Measurements from ENCODE around the gene STAT5B. TPM values are rescaled to one million over a fixed set of nuclear protein-coding genes. Genes with fewer than 3 reads are reported as not detected.

Gene STAT5B
- total and polyA plus RNA-seq, 2 of the 13 experiments (the other 11 are each of a cell fraction or from before 2014, with no cell fraction given), result 21.0 to 42.8 TPM

DNA sequence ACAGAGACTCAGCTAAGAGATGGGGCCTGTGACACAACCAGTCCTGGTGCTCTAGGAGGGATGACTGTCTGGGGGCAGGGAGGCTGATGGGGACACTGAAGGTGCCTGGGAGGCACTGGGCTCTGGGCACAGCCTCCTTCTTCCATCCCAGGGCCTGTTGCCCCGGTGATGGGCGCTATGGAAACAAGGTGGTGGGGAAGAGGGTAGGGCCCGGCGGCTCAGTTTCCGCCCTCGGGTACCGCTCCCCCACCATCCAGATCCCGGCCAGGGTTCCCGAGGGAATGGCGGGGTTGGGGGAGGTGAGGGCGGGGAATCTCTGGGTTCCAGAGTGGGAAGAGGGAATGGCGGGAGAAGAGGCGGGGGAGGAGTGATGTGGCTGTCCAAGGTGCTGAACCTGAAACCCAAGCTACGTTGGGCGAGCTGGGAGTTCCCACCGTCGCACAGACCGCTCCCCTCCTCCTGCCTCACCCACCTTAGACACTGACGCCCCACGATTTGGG is 96.2 kb downstream of the STAT5B start (continued):
- TF ChIP-seq, protein P1, sequence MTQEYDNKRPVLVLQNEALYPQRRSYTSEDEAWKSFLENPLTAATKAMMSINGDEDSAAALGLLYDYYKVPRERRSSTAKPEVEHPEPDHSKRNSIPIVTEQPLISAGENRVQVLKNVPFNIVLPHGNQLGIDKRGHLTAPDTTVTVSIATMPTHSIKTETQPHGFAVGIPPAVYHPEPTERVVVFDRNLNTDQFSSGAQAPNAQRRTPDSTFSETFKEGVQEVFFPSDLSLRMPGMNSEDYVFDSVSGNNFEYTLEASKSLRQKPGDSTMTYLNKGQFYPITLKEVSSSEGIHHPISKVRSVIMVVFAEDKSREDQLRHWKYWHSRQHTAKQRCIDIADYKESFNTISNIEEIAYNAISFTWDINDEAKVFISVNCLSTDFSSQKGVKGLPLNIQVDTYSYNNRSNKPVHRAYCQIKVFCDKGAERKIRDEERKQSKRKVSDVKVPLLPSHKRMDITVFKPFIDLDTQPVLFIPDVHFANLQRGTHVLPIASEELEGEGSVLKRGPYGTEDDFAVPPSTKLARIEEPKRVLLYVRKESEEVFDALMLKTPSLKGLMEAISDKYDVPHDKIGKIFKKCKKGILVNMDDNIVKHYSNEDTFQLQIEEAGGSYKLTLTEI (CRISPR knock-in tag; conservative IDR thresholded peaks at IDR 0.05), result no peak
- TF ChIP-seq, protein P2, sequence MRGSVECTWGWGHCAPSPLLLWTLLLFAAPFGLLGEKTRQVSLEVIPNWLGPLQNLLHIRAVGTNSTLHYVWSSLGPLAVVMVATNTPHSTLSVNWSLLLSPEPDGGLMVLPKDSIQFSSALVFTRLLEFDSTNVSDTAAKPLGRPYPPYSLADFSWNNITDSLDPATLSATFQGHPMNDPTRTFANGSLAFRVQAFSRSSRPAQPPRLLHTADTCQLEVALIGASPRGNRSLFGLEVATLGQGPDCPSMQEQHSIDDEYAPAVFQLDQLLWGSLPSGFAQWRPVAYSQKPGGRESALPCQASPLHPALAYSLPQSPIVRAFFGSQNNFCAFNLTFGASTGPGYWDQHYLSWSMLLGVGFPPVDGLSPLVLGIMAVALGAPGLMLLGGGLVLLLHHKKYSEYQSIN (CRISPR knock-in tag; IDR thresholded peaks at IDR 0.05; ENCODE audit: borderline replicate concordance), result no peak
- TF ChIP-seq ZNF782 (CRISPR knock-in tag; IDR thresholded peaks at IDR 0.05; ENCODE audit: borderline replicate concordance), result peak; percentile 75; the same call in 1 of the 2 replicates
- peak; percentile 77 for TF ChIP-seq KAT8 (CRISPR knock-in tag; IDR thresholded peaks at IDR 0.05)
- peak; percentile 74 for TF ChIP-seq JARID2 (CRISPR knock-in tag; IDR thresholded peaks at IDR 0.05; ENCODE audit: insufficient replicate concordance)
- TF ChIP-seq ZNF703 (CRISPR knock-in tag; IDR thresholded peaks at IDR 0.05; ENCODE audit: borderline replicate concordance), result no peak
- peak; percentile 95 for TF ChIP-seq ZSCAN20 (CRISPR knock-in tag; IDR thresholded peaks at IDR 0.05; ENCODE audit: borderline replicate concordance)
- TF ChIP-seq, protein P3, sequence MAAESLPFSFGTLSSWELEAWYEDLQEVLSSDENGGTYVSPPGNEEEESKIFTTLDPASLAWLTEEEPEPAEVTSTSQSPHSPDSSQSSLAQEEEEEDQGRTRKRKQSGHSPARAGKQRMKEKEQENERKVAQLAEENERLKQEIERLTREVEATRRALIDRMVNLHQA (CRISPR knock-in tag; IDR thresholded peaks at IDR 0.05), result no peak
- no peak; the same call in 1 of the 2 replicates for TF ChIP-seq ZNF768 (CRISPR knock-in tag; IDR thresholded peaks at IDR 0.05)
- TF ChIP-seq, protein P4, sequence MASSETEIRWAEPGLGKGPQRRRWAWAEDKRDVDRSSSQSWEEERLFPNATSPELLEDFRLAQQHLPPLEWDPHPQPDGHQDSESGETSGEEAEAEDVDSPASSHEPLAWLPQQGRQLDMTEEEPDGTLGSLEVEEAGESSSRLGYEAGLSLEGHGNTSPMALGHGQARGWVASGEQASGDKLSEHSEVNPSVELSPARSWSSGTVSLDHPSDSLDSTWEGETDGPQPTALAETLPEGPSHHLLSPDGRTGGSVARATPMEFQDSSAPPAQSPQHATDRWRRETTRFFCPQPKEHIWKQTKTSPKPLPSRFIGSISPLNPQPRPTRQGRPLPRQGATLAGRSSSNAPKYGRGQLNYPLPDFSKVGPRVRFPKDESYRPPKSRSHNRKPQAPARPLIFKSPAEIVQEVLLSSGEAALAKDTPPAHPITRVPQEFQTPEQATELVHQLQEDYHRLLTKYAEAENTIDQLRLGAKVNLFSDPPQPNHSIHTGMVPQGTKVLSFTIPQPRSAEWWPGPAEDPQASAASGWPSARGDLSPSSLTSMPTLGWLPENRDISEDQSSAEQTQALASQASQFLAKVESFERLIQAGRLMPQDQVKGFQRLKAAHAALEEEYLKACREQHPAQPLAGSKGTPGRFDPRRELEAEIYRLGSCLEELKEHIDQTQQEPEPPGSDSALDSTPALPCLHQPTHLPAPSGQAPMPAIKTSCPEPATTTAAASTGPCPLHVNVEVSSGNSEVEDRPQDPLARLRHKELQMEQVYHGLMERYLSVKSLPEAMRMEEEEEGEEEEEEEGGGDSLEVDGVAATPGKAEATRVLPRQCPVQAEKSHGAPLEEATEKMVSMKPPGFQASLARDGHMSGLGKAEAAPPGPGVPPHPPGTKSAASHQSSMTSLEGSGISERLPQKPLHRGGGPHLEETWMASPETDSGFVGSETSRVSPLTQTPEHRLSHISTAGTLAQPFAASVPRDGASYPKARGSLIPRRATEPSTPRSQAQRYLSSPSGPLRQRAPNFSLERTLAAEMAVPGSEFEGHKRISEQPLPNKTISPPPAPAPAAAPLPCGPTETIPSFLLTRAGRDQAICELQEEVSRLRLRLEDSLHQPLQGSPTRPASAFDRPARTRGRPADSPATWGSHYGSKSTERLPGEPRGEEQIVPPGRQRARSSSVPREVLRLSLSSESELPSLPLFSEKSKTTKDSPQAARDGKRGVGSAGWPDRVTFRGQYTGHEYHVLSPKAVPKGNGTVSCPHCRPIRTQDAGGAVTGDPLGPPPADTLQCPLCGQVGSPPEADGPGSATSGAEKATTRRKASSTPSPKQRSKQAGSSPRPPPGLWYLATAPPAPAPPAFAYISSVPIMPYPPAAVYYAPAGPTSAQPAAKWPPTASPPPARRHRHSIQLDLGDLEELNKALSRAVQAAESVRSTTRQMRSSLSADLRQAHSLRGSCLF (CRISPR knock-in tag; IDR thresholded peaks at IDR 0.05; ENCODE audit: borderline replicate concordance), result peak; percentile 95
- TF ChIP-seq, protein P5, sequence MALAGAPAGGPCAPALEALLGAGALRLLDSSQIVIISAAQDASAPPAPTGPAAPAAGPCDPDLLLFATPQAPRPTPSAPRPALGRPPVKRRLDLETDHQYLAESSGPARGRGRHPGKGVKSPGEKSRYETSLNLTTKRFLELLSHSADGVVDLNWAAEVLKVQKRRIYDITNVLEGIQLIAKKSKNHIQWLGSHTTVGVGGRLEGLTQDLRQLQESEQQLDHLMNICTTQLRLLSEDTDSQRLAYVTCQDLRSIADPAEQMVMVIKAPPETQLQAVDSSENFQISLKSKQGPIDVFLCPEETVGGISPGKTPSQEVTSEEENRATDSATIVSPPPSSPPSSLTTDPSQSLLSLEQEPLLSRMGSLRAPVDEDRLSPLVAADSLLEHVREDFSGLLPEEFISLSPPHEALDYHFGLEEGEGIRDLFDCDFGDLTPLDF (CRISPR knock-in tag; IDR thresholded peaks at IDR 0.05), result 0 out of 2 replicates have a peak, but pooled peaks have one; percentile 75
- TF ChIP-seq ZFP1 (CRISPR knock-in tag; IDR thresholded peaks at IDR 0.05), result no peak
- no peak for TF ChIP-seq SMARCC2 (IDR thresholded peaks at IDR 0.05)
- peak; percentile 84 for TF ChIP-seq ZNF607 (CRISPR knock-in tag; IDR thresholded peaks at IDR 0.05; ENCODE audit: borderline replicate concordance)
- no peak for TF ChIP-seq ZFP82 (CRISPR knock-in tag; IDR thresholded peaks at IDR 0.05; ENCODE audit: borderline replicate concordance)
- TF ChIP-seq RAD21 (CRISPR knock-in tag; IDR thresholded peaks at IDR 0.05), result no peak
- TF ChIP-seq, protein P6, sequence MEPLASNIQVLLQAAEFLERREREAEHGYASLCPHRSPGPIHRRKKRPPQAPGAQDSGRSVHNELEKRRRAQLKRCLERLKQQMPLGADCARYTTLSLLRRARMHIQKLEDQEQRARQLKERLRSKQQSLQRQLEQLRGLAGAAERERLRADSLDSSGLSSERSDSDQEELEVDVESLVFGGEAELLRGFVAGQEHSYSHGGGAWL (CRISPR knock-in tag; IDR thresholded peaks at IDR 0.05), result peak; percentile 97
- TF ChIP-seq ZNF557 (CRISPR knock-in tag; IDR thresholded peaks at IDR 0.05), result peak; percentile 99
- TF ChIP-seq ZC3H13 (CRISPR knock-in tag; IDR thresholded peaks at IDR 0.05), result no peak
- TF ChIP-seq PLRG1 (conservative IDR thresholded peaks at IDR 0.05), result no peak
- TF ChIP-seq ONECUT2 (CRISPR knock-in tag; IDR thresholded peaks at IDR 0.05), result peak; percentile 76
- TF ChIP-seq MEF2D (CRISPR knock-in tag; IDR thresholded peaks at IDR 0.05), result peak; percentile 92
